HG03159 (cell line): Measurements from ENCODE around the gene APBA3.
"Not testable (repeated sequence)": the region's sequence is repeated elsewhere in the genome, so short reads cannot be mapped to it uniquely, and the experiment has no call there.

Source experiments
- ATAC-seq: cut with Tn5 transposase; IDR thresholded peaks from one replicate; pipeline ENCODE4 v1.9.1; 2021; ENCODE audit warnings: mild to moderate bottlenecking, moderate library complexity; ENCODE audit not compliant: unreplicated experiment

The APBA3 gene

GRCh38 chr19:3771906-3772455, 10.5 kb upstream of the APBA3 start, which contains the start of gene RAX2:
RAX2 (minus strand) TSS chr19:3772228; CDS start chr19:3771742, 486 bp downstream.
- ATAC-seq, result no peak

GRCh38 chr19:3771000-3771905, 9.8 kb upstream of the APBA3 start:
- ATAC-seq, result no peak

DNA sequence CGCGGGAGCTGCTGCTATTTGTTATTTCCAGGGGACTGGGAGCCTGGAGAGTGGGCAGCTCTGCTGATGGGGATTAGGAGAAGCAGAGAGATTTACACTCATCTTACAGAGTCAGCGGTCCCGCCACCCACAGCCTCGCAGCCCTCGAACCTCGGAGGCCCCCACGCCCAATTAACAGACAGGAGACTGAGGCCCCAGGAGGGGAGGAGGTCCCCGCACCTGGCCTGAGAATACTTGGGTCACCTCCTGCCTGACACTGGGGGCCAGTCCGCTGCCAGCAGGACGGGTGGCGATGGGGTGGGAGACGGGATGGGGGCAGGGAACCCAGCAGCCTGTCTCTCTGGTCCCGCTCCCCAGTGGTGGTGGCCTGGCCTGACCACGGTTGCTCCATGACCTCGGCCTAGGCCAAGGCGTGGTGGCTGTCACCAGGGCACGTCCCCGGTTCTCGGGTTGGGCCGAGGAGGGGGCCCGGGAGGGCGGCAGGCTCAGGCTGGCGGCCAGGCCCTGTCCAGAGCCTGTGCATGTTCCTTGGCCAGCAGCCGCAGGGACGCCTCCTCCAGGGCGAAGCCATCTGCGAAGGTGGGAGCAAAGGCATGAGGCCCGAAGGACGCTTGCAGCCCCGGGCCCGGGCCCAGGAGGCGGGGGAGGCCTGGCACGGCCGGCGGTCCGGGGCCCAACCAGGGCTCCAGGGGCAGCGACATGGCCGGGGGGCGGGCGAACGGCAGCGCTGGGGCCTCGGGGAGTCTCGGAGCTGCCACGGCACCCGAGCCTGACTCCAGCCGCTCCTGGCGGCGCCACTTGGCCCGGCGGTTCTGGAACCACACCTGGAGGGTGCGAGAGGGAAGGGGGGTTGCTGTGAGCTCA, 8.9 kb upstream of the APBA3 start:
- no peak for ATAC-seq

- no peak for ATAC-seq
Observed at GRCh38 chr19:3769494-3769893, 8.0 kb upstream of the APBA3 start.

- no peak for ATAC-seq
Observed at GRCh38 chr19:3768748-3769099, 7.2 kb upstream of the APBA3 start.

DNA sequence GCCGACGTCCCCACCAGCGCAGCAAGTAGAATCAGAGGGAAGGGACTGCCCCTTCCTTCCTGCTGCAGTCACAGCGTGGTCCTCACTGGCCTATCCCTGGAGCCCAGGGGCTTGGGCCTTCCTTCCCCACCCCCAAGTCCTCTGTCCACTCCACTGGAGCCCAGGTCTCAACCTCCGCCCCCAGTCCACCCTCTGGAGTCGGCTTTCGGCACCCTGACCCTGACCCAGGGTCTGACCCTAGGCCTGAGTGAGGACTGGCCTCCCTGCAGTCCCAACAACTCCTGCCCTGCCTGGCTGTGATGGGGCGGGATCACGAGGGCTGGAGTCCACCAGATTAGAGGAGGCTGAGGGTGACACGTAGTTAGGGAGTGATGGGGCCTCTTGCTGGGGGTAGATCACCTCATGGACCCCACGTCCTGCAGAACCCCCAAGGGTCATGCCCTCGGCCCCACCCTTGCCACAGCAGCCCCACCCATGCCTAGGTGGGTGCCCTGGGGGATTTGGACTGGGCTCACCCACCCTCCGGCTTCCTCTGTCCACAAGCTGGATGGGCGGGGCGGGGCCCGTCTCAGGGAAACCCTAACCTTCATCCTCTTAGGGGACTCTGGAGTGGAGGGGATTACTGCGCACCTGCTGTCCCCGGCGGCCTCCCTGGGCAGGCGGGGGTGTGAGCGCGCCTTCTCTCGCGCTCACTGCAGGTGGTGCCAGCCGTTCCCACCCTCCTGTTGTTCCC, 6.7 kb upstream of the APBA3 start:
- no peak for ATAC-seq

- ATAC-seq, result no peak
Observed at GRCh38 chr19:3767050-3767449, 5.6 kb upstream of the APBA3 start.

DNA sequence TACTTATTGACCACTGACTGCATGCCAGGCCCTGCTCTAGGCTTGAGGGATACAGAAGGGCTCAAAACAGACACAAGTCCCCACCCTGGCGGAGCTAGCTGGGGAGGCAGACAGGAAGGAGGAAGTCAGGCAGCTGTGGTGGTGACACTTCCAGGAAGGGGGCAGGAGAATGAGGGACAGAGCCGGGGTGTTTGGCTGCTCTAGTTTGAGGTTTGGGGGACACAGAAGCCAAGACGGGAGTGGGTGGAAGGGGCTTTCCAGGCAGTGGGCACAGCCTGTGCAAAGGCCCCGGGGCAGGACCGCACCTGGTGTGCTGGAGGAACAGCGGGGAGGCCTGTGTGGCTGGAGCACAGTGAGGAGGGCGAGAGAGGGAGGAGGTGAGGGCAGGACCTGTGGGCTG, 5.0 kb upstream of the APBA3 start:
- ATAC-seq, result no peak

GRCh38 chr19:3765757-3766156, 4.3 kb upstream of the APBA3 start:
- not testable (repeated sequence) for ATAC-seq

GRCh38 chr19:3765121-3765520, 3.6 kb upstream of the APBA3 start:
- no peak for ATAC-seq

DNA sequence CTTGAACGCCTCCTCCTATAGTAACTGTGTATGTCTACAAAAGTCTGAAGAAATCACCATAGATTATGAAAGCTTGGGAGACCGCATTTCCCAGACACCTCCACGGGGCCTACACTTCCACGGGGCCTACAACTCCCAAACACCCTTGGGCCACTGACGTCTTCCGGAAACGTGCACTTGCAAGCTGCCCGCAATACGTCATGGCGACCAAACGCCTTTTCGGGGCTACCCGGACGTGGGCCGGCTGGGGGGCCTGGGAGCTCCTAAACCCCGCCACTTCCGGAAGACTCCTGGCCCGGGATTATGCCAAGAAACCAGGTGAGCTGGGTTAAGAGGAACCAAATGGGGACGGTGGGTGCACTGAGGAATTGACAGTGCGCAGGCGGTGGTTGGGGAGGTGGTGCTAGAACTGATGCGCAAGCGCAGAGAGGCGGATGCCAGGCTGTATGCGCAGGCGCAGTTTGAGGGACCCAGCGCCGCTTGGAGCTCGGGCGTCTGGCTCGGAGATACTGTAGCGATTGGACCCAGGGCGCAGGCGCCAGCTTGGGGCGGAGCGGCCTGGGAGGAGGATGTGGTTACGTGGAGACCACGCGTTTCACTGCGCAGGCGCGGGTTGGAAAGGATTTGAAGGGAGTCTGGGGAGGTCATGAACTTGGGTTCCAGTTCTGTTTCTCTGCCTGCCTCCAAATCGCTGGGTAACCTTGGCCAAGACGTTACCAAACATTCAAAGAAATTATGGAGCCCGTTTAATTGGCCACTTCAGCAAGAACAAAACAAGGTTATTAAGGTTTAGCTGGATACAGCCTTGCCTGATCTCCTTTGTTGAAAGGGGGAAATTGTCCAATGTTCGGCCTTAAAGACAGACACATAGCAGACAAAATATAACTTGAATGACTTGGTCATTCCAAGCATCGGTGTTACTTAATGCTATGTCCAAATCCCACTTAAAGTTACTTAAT, 1.3 kb upstream of the APBA3 start, which contains the start of gene MRPL54:
Gene MRPL54 (plus strand): TSS at position 182 of the 959 bp plus-strand sequence. CDS start 19 bp downstream, at position 201.
- ATAC-seq, result peak; percentile 68

DNA sequence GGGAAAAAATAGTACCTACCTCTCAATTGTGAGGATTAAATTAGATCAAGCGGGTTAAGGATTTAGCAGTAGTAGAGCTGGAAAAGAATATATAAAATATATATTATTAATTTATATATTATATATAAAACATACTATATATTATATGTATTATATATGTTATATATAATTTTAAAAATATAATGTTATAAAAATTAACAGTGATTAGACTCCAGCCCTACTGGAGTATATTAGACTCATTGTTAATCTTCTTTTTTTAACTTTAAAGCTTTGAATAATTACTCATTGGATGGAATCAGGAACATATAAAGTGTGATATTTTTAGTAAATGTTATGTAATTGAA, 610 bp upstream of the APBA3 start:
- ATAC-seq, result no peak

DNA sequence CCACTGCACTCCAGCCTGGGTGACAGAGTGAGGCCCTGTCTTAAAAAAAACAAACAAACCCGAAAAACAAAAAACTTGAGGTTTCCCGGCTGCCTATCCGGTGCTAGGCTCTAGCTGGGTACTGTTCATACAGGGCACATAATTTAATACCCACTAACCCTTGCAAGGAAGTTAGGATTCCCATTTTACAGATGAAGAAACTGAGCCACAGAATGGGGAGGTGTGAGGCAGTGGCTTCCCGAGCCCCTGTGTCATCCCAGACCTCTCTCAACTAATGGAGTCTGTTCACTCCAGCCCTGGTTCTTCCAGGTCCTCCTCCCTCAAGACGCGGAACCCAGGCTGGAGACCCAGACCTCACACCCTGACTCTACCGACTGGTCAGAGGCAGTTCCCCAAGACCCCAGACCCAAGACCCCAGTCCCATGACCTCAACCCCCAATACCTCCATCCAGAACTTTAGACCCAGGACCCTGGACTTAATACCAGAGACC, 576 bp downstream of the APBA3 start:
- no peak for ATAC-seq

DNA sequence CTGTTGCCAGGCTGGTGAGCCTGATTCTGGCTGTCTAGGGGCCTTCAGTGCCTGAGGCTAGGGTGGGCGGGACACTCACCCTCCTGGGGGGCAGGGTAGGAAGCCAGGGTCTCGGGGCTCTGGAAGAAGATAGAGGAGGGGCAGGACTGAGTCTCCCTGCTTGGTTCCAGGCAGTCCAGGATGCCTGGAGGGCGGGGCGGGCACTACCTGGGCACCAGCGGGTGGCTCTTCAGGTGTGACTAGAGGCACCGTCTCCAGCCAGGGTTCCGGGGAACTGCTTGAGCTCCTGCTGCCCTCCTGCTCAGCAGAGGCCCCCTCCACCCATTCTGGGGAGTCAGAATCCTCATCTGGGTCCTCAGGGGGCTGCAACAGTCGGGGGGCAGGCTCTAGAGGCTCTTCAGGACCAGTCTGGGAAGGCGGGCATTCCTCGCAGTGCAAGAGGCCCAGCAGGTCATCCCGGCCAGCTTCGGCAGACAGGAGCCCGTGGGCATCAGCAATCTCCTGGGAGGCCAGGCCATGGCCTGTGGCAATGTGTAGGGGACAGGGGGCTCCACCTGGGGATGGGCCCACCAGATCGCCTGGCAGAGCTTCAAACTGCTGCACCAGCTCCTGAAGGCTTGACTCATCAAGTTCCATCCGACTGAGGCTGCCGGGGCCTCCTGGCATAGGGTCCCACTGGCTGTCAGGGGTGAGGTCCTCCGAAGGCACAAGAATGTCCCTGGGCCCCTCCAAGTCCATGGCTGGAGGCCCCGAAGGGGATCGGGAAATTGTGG, 1.8 kb downstream of the APBA3 start:
- no peak for ATAC-seq

DNA sequence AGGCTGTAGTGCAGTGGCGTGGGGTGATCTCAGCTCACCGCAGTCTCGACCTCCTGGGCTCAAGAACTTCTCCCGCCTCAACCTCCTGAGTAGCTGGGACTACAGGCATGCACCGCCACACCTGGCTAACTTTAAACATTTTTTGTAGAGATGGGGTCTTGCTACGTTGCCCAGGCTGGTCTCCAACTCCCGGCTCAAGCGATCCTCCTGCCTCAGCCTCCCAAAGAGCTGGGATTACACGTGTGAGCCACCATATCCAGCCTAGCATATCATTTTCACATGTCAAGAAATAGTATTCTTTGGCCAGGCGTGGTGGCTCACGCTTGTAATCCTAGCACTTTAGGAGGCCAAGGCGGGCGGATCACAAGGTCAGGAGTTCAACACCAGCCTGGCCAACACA, 3.2 kb downstream of the APBA3 start:
- not testable (repeated sequence) for ATAC-seq

- not testable (repeated sequence) for ATAC-seq
Observed at GRCh38 chr19:3757705-3758104, 3.8 kb downstream of the APBA3 start.

GRCh38 chr19:3753631-3754410, 7.7 kb downstream of the APBA3 start:
- ATAC-seq, result no peak

DNA sequence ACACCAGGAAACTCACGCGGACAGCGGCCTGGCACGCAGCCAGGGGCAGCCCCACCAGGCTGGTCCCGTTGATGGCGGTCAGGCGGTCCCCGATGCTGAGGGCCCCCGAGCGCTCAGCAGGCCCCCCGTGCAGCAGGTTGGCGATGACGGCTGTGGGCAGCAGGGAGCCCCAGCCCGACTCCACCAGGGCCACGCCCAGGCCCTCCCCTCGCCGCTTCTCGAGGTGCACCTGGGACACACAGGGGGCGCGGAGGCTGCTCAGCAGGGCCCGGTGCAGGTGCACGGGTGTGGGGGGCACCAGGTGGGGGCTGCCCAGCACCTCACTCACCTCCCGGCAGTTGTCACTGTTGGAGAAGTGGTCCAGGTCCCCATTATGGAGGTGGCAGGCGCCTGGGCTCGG, 9.0 kb downstream of the APBA3 start:
- no peak for ATAC-seq
